Measurements from ENCODE around the gene LST1.

- TF ChIP-seq CTCF (conservative IDR thresholded peaks at IDR 0.05 in 1 of 2, IDR thresholded peaks at IDR 0.05 in 1 of 2; ENCODE audit: extremely low read depth in 1 of 2, insufficient read depth in 1 of 2, low read depth in 1 of 2, low read length in 2 of 2) (no peak), EZH2 (IDR thresholded peaks at IDR 0.05; ENCODE audit: borderline replicate concordance, low read length) (no peak)
Observed at GRCh38 chr6:31543639-31544038, 42.4 kb upstream of the LST1 start.

Measured in mammary epithelial cell (primary cell).